GM21717 (cell line): Measurements from ENCODE around the gene ERRFI1.
"Not testable (repeated sequence)": the region's sequence is repeated elsewhere in the genome, so short reads cannot be mapped to it uniquely, and the experiment has no call there.

Experiments
- ATAC-seq: cut with Tn5 transposase; IDR thresholded peaks from one replicate; pipeline ENCODE4 v1.9.1; 2021; ENCODE audit warnings: mild to moderate bottlenecking, moderate library complexity; ENCODE audit not compliant: unreplicated experiment

ERRFI1 gene, protein sequence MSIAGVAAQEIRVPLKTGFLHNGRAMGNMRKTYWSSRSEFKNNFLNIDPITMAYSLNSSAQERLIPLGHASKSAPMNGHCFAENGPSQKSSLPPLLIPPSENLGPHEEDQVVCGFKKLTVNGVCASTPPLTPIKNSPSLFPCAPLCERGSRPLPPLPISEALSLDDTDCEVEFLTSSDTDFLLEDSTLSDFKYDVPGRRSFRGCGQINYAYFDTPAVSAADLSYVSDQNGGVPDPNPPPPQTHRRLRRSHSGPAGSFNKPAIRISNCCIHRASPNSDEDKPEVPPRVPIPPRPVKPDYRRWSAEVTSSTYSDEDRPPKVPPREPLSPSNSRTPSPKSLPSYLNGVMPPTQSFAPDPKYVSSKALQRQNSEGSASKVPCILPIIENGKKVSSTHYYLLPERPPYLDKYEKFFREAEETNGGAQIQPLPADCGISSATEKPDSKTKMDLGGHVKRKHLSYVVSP

DNA sequence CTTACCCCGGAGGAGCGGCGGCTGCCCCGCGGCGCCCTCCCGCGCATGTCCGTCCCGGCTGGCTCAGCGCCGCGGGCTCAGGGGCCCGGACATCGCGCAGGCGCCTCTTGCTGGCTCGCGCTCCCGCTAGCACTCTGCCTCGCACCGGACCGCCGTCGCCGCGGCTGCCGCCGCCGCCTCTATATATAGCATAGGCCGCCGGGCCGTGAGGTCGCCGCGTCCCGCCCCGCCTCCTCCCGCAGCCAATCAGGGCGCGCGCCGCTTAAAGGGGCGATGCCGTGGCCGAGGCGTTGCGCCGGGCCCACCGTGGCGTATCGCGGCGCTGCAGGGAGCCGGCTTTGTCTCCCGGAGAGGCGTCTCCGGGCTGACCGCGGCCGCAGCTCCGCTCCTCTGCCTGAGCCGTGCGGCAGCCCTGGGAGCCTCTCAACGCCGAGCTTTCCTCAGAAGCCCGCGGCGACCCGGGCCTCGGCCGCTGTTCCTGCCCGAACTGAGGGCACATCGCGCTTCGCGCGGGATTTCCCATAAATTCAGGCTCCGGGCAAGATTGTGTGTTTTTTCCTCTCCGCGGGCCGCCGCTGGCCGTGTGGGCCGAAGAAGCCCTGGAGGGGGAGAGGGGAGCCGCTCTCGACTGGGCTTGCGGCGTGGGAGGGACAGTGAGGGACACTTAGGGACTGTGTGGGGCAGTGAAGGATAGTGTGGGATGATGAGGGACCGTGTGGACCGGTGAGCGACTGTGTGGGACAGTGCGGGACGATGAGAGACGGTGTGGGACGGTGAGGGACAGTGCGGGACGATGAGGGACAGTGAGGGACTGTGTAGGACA lies at the start of gene ERRFI1:
Gene ERRFI1, minus strand, starts transcription at position 157 of the 823 bp plus-strand sequence. CDS start 10,690 bp downstream, outside the sequence.
- ATAC-seq, result peak; percentile 83

DNA sequence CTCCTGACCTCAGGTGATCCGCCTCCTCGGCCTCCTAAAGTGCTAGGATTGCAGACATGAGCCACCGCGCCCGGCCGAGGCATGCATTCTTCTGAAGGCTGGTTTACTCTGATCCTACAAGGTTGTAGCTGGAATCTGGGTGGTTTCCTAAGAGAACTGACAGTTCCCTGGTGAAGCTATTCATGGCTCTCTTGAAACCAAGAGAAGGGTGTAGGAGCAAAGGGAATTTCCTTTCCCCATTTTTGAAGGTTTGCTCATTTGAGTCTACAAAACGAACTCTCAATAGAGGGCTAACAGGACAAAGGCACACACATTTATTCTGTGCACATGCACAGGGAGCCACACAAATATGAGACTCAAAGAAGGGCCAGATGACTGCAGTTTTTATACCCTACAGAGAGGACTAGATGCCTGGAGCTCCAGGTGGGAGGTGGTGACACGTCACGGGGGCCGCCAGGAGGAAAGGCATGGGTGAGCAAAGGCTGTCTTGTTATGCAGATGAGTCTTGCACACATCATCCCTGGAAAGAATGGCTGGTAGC lies 49.5 kb upstream of the ERRFI1 start:
- no peak for ATAC-seq

DNA sequence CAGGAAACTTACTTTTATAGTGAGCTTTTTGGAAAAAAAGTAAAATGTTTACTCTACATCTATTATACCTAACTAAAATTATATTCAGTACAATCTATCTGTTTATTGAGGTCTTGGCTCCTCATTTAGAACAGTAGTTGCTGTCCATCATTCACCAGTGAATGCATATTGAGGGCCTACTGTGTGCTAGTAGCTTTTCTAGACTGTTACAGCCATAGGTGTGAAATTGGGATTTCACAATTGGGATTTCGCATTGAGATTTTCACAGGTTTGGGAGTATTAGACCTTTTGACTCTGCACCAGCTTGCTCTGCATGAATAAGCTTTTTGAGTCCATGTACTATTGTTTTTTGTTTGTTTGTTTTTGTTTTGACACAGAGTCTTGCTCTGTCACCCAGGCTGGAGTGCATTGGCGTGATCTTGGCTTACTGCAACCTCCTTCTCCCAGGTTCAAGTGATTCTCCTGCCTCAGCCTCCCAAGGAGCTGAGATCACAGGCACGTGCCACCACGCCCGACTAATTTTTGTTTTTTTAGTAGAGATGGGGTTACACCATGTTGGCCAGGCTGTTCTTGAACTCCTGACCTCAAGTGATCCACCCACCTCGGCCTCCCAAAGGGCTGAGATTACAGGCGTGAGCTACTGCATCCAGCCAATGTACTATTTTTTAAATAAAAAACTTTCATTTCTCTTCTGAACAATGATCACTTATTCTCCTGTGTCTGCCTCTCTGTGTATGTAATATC lies 47.2 kb upstream of the ERRFI1 start:
- ATAC-seq, result no peak

DNA sequence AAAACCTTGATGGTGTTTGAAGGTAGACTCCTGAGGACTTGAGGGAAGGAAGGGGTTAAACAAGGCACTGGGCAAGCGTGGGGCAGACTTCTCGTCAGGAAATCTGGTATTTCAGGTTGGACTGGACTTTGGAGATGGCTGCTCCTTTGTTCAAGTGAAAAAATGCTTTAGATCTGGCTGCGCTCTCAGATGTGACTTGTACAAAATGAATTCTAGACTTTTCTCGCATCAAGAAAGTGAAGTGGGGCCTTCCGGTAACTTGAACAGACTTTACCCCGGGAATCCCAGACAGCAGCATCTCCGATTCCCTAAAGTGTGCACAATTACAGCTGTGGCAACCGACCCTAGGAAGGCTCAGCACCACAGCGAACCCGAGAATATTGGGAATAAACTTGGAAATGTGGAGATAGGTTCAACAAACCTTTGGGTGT lies 44.3 kb upstream of the ERRFI1 start:
- no peak for ATAC-seq

DNA sequence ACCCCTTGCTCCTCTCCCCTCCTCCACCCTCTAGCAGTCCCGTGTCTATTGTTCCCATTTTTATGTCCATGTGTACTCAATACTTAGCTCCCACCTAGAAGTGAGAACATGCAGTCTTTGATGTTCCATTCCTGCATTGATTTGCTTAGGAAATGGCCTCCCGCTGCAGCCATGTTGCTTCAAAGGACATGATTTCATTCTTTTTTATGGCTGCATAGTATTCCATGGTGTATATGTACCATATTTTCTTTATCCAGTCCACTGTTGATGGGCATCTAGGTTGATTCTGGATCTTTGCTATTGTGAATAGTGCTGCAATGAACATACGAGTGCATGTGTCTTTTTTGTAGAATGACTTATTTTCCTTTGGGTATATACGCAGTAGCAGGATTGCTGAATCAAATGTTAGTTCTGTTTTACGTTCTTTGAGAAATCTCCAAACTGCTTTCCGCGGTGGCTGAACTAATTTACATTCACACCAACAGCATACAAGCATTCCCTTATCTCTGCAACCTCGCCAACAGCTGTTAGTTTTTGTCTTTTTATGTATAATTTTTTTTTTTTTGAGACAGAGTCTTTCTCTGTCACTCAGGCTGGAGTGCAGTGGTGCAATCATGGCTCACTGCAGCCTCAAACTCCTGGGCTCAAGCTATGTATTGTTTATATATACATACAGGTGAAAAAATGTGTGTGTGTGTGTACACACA lies 43.7 kb upstream of the ERRFI1 start:
- not testable (repeated sequence) for ATAC-seq

DNA sequence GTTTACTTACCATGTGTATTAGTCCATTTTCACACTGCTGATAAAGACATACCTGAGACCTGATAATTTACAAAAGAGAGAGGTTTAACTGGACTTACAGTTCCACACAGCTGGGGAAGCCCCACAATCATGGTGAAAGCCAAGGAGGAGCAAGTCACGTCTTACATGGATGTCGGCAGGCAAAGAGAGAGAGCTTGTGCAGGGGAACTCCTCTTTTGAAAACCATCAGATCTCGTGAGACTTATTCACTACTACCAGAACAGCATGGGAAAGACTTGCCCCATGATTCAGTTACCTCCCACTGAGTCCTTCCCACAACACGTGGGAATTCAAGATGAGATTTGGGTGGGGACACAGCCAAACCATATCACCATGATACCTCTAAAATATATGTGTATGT lies 39.3 kb upstream of the ERRFI1 start:
- no peak for ATAC-seq

DNA sequence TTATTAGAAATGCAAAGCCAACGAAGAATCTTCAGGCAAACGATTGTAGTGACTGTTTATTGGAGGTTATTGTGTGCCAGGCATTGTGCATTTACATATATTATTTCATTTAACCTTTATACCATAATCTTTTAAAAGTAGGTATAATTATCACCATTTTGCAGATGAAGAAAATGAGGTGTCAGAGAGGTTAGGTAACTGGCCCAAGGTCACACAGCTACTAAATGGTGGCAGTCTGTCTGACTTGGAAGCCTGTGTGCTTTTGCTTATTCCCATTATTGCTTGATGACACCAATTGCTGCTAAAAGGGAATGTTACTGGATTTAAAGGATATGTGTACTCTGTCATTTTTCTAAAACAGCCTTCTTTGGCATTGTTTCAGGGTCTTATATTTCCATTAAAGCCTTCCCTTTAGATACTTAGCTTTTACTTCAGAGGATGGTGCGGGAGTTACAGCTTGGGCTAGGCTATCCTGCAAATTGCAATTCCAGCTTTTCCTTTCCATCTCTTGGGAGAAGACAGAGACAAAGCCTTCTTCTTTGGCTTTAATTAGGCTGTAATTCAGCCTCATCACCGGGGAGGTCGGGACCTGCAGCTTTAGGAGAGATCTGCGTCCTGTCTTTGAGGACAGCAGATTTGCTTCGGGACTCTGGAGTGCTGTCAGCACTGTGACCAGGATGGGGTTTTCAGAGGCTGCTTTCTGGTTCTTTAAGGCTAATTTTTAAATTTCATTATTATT lies 37.4 kb upstream of the ERRFI1 start:
- ATAC-seq, result no peak

DNA sequence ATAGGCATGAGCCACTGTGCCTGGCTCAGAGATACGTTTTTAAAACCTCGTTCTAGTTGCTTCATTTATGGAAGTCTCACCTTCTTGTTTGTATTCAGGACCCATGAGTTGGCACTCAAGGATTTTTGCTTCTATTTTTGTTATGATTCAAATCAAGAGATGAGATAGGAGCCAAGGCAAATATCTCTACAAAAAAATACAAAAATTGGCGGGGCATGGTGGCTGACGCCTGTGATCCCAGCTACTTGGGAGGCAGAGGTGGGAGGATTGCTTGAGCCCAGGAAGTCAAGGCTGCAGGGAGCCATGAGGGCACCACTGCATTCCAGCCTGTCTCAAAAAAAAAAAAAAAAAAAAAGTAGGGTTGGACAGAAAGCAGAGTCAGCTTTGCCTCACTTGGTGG lies 36.8 kb upstream of the ERRFI1 start:
- no peak for ATAC-seq

DNA sequence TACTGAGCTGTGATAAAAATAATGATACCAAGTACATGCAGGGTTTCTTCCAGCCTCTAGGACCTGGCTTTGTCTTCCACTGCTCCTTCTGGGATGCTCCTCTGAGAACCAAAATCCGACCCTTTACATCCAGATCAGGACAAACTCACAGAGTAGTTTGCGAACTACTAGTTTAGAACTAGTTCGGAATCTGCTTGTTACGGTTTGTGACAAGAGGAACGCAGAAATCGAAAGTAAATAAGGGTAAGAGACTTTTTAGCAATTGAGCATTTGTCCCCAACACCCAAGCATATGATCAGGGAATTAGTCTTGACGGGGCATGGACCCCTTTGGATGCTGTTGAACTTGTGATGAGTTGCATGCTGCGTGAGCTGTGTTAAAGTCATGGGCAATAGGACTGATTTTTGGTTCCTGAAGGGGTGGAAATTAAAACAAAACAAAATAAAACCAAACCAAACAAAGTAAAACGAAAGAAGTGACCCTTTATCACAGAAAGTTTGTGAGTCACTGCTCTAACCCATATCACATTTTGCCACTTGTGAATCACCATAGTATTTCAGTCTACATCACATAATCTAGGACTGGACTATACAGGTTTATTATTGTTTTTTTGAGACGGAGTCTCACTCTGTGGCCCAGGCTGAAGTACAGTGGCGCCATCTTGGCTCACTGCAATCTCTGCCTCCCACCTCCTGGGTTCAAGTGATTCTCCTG lies 35.7 kb upstream of the ERRFI1 start:
- no peak for ATAC-seq

DNA sequence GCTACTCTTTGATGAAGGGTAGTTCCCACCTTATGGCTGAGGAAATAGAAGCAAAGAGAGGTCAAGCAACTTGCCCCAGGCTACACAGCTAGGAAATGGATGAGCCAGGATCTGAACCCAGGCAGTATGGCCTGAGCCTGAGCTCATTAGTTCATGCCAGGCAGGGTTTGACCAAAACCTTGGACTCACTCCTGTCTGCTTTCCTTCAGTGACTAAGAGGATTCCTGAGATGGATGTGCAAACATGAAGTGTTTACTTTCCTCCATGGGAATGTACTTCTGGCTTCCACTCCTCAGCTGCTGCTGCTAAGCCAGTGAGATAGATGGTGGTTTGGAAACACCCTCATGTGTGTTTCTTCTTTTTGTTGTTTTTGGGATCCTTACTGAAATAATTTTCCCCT lies 35.1 kb upstream of the ERRFI1 start:
- ATAC-seq, result no peak

DNA sequence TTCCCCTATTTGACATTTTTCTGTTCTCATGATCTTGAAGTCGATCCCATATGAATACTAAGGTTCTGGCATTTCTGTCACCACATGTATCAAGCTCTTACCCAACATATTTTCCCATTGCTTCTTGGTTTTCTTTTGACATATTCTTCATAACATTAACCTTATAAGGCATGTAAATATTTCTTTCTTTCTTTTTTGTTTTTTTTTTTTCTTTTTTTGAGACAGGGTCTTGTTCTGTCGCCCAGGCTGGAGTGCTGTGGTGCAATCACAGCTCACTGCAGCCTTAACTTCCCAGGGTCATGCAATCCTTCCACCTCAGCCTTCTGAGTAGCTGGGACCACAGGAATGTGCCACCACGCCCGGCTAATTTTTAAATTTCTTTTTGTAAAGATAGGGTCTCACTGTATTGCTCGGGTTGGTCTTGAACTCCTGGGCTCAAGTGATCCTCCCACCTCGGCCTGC lies 33.1 kb upstream of the ERRFI1 start:
- no peak for ATAC-seq

DNA sequence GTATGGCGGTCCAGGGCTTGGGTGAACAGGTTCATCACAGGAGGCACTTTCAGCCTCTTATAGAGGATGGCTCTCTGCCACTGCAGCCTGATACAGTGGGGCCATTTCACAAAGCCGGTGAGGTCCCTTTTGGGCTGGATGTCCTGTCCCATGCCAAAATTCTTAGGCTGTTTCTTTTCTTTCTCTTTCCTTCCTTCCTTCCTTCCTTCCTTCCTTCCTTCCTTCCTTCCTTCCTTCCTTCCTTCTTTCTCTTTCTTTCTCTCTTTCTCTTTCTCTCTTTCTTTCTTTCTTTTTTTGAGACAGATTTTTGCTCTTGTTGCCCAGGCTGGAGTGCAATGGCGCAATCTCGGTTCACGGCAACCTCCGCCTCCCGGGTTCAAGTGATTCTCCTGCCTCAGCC lies 31.7 kb upstream of the ERRFI1 start:
- ATAC-seq, result not testable (repeated sequence)

DNA sequence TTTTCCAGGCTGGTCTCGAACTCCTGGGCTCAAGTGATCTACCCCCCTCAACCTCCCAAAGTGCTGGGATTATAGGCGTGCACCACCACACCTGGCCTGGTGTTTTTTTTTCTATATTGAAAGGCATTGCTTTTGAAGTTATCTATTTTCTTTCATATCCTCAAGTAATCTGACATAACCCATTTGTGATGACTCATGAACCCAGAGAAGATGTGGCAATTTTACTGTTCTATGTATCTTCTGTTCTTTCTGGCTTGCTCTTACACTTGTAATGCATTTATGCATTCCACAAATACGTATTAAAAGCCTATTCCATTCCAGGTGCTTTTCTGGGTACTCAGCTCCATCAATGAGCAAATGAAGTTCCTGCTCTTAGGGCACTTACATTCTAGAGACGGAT lies 29.9 kb upstream of the ERRFI1 start:
- ATAC-seq, result no peak

DNA sequence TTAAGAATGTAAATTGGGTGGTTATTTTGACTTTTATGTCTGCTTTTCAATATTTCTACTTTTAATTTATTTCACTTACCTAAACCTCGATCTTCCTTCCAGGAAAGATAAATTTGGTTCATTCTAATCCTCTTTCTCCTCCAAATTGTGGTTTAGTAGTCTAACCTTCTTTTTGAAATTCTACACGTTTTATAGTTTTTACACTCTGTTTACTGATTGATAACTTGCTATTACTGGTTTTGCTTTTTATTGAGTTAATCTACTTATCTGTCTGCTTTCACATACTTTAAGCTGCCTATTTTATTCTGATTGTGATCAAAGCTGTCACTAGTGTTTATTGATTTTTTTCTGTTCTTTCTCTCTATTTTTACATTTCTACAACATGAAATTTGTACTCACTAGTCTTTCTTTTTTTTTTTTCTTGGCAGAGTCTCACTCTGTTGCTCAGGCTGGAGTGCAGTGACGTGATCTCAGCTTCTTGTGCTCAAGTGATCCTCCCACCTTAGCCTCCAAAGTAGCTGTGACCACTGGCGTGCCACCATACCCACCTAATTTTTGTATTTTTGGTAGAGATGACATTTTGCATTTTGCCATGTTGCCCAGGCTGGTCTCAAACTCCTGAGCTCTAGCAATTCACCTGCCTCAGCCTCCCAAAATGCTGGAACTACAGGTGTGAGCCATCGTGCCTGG lies 27.9 kb upstream of the ERRFI1 start:
- no peak for ATAC-seq

DNA sequence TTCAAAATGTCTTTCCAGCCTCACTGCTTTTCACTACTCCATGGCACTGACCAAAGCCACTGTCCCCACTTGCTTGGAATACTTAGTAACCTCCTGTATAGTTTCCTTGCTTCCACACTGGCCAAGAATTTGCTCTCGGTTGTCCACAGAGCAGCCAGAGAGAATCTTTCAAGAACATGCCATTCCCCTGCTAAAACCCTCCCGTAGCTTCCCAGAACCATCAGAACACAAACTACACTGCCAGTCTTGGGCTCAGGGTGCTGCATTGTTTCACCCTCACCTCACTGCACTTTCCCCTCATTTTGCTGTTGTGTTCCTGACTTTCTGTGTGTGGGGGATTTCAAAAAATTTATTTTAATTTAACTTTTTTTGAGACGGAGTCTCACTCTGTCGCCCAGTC lies 25.5 kb upstream of the ERRFI1 start:
- ATAC-seq, result no peak

DNA sequence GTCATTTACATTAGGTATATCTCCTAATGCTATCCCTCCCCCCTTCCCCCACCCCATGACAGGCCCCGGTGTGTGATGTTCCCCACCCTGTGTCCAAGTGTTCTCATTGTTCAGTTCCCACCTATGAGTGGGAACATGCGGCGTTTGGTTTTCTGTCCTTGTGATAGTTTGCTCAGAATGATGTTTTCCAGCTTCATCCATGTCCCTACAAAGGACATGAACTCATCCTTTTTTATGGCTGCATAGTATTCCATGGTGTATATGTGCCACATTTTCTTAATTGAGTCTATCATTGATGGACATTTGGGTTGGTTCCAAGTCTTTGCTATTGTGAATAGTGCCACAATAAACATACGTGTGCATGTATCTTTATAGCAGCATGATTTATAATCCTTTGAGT lies 23.1 kb upstream of the ERRFI1 start:
- not testable (repeated sequence) for ATAC-seq

DNA sequence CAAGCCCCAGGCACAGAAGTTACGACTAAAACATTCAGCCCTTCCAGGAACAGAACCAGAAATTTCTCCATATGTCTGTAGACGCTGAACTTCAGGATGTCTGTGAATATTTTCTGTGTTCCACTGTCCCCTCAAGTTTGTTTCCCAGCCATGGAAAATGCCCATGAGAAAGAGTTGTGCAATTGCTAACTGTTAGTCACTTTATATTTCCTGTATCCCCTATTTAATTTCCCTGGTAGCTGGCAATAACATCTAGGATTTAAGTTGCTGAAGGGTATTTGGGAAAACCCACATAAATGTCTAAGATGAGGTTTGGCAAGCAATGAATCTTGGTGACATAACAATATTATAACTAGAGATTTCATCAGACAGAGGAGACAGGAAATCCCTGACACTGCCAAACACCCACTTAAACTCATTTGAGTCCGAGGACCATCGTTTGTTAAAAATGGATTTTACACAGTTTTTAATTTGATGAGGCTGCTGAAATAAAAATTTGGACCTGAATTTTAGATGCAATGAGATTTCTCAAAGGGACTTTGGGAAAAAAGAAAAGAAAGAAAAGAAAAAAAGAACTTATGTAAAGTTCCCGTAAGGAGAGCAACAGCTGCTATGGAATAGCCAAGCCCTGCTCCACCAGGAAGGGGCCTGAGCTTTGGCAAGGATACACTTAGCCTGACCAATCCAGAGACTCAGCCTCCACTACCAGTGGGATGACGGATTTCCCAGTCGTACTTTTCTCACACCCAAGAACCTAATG lies 21.8 kb upstream of the ERRFI1 start:
- ATAC-seq, result no peak

DNA sequence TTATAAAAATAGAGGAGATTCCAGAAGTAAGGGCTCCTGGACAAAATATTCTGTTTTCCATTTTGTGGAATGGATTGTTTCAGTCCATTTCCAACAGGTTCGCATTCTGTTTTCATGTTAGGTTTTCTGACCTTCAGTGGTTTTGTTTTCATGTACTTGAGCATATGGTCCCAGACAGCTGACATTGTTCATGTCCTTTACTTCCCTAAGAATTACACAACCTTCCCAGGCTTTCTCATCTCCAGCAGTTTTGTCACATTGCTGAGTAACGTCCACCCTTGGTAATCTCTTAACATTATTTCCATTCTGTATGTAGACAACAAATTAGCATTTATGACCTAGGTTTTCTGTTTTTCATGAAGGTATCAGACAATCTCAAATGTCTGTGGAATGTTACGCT lies 21.0 kb upstream of the ERRFI1 start:
- no peak for ATAC-seq
